Glomerular visceral epithelial cell (primary cell): Measurements from ENCODE around the gene HDDC3.

Source experiments
- DNase-seq: peaks from one replicate; pipeline ENCODE4 v3.0.0-alpha.2; 2016; ENCODE audit errors: extremely low spot score

The HDDC3 gene

DNA sequence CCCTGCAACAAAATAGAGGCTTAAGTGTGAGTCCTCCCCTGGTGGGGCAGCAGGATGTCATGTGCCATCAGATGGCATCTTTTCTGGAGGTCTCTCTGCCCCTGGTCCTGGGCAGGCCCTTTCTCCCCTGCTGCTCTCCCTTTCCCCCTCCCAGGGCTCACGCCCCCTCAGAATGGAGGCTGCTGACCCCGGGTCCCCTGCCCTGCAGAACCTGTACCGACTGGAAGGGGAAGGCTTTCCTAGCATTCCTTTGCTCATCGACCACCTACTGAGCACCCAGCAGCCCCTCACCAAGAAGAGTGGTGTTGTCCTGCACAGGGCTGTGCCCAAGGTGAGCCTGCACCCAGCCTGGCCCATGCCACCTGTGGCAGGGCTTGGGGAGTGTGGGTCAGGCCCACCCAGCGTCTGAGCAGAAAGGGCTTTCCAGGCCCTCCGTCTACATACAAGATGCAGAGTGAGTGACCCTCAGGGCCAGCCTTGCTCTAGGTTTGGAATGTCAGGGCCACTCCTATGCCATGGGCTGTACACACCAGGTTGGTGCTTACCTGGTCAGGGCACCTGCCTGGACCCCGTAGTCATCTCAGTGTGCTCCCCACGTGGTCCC is 40.9 kb downstream of the HDDC3 start:
- no peak for DNase-seq

DNA sequence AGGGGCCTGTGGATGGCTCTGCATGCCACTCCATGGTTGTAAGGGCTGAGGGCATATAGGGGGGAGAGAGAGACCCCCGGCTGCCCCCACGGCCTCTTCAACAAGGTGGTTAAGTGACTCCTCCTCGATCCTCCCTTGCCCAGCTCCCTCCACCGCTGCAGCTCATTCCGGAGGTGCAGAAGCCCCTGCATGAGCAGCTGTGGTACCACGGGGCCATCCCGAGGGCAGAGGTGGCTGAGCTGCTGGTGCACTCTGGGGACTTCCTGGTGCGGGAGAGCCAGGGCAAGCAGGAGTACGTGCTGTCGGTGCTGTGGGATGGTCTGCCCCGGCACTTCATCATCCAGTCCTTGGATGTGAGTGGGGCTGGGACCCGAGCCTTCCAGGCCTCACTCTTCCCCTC is 41.5 kb downstream of the HDDC3 start:
- DNase-seq, result no peak

DNA sequence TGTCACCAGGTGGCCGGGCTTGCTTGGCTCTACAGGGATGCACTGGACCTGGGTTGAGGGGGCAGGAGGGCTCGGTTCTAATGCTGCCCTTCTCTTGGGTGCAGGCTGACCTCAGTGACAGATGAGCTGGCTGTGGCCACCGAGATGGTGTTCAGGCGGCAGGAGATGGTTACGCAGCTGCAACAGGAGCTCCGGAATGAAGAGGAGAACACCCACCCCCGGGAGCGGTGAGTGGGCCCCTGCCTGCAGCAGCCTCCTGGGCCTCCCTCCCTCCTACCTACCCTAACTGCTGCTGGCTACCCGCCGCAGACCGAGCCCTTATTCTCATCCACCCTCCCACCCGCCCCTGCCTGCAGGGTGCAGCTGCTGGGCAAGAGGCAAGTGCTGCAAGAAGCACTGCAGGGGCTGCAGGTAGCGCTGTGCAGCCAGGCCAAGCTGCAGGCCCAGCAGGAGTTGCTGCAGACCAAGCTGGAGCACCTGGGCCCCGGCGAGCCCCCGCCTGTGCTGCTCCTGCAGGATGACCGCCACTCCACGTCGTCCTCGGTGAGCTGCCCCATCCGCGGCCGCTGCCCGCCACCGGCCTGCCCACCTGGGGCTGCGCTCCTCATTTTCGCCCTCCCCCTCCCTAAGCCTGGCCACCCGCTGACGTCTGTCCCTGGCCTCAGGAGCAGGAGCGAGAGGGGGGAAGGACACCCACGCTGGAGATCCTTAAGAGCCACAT is 42.5 kb downstream of the HDDC3 start:
- DNase-seq, result no peak

DNA sequence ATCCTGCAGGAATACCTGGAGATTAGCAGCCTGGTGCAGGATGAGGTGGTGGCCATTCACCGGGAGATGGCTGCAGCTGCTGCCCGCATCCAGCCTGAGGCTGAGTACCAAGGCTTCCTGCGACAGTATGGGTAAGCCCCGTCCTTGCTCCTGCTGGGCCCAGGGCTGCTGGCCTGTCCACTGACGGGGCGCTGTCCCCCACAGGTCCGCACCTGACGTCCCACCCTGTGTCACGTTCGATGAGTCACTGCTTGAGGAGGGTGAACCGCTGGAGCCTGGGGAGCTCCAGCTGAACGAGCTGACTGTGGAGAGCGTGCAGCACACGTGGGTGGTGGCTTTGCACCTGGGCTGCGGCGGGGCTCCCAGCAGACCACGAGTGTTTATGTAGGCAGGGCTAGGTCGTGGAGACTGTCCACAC is 43.0 kb downstream of the HDDC3 start:
- no peak for DNase-seq

DNA sequence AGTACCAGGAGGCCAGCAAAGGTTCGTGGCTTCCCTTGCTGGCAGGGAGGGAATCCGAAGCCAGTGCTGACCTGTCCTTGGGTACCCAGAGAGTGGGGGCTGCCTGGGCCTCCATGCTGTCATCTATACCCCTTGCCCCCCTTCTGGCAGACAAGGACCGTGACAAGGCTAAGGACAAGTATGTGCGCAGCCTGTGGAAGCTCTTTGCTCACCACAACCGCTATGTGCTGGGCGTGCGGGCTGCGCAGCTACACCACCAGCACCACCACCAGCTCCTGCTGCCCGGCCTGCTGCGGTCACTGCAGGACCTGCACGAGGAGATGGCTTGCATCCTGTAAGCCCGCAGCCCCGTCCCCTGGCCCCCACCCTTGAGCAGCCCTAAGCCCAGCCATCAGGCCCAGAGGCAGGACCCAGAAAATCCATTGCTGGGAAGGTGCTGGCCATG is 45.3 kb downstream of the HDDC3 start:
- DNase-seq, result no peak

DNA sequence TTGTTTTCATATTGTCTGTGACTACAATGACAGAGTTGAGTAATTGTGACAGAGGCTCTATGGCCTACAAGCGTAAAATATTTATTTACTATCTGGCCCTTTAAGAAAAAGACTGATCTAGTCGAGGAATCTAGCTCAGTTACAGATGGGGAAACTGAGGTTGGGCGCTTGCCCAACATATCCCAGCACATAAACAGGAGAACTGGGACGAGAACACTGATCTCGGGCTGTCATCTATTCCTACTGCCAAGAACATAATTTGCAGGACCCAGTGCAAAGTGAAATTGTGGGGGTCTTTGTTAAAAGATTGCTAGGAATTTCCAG is 46.1 kb downstream of the HDDC3 start:
- DNase-seq, result no peak

DNA sequence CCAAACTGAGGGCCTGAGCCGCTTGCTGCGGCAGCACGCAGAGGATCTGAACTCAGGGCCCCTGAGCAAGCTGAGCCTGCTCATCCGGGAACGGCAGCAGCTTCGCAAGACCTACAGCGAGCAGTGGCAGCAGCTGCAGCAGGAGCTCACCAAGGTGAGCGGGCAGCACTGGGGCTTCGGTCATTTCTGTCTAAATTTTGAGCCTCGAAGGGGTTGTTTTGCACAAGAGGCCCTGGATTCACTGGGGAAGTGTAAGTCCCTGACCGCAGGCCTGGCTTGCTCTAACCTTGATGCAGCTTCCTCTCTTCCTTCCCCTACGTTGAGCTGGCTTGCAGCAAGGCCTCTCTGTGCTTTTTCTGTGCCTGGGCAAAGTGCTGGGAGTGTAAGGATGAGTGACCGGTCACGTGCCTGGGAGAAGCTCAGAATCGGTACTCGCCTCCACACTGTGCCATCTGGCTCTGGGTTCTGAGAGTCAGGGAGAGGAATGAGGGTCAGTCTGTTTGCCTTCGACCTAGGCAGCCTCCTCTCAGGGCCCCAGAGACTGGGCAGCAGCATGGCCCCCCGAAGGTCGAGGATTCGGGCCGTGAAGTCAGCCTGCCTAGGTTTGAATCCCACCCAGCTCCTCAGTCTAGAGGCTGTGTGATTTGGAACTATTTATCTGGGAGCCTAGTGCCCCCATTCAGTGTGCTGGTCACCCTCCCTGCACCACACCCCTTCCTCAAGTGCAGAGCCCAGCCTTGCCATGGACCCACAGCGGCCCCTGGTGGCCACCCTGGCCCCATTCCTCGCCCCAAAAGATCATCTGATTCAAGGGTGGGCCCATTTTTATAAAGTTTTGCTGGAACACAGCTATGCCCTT is 46.7 kb downstream of the HDDC3 start:
- DNase-seq, result peak; percentile 66

DNA sequence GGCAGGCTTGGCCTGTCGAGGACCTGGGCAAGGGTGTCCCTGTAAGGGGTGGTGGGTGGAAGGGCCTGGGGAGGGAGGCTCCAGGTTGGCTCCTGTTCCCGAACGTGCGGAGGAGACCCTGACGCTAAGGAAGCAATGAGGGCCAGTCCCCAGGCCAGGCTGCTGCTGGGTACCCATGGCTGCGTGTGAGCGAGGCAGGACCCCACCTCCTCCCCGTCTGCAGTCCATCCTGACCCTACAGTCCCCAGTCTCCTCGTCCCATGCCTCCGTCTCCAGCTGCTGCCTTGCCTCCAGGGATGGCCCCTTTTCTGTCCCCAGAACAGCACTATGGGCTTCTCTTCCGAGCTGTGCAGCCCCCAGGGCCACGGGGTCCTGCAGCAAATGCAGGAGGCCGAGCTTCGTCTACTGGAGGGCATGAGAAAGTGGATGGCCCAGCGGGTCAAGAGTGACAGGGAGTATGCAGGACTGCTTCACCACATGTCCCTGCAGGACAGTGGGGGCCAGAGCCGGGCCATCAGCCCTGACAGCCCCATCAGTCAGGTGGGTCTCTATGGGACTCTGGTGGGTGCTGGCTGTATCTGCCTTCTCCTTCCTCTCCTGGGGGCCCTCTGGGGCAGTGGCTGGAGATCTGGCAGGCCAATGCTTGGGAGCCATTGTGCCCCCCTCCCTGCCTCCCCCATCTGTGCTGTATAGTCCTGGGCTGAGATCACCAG is 47.5 kb downstream of the HDDC3 start:
- no peak for DNase-seq

DNA sequence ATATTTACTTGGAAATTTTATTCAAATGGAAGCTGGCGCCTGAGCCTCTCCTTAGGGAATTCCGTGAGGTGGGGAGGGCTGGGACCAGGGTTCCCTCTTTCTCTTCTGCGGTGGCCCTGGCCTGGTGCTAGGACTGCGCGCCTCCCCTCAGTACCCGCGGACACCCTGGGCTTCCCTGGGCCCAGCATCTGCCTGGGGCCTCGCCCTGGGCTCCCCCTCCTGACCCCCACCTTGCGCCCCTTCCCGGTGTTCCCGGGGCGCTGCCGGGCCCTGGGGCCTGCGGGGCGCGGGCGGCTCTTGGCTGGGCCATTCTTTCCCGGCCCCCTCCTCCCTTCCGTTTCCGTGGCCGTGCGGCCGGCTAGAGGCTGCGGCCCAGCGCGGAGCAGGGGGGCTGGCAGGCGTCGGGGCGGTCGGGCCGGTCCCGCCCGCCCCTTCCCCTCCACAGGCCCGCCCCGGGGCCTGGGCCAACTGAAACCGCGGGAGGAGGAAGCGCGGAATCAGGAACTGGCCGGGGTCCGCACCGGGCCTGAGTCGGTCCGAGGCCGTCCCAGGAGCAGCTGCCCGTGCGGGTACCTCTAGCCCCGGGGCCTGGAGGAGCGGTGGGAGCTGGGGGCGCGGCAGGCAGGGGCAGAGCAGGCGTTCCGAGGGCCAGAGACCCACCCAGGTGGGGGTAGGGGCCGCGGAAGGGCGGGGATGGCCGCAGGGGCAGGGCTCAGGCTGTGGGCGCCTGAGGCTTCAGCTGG is 48.2 kb downstream of the HDDC3 start, which contains the start of gene FES:
Gene FES (plus strand): TSS at position 529 of the 743 bp plus-strand sequence. CDS start 542 bp downstream, outside the sequence.
- DNase-seq, result peak; percentile 46

DNA sequence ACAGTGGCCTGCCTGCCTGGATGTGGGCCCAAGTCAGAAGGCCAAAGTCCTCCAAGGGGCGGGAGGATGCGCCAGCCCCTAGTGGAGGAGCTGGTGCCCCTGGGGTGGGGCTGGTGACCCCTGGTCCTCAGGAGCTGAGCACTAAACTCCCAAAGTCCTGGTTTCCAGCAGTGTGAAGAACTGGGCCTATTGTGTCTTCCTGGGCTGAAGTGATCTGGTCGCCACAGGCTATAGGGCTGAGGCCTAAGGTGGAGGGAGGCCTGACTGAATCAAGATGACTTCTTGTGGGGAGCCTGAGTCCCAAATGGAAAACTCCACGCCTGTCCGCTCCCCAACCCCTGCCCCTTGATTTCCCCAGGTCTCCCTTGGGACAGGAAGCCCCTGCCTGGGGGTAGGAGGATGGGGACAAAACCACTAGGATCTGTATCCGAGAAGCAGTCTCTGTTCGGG is 48.8 kb downstream of the HDDC3 start:
- no peak for DNase-seq

DNA sequence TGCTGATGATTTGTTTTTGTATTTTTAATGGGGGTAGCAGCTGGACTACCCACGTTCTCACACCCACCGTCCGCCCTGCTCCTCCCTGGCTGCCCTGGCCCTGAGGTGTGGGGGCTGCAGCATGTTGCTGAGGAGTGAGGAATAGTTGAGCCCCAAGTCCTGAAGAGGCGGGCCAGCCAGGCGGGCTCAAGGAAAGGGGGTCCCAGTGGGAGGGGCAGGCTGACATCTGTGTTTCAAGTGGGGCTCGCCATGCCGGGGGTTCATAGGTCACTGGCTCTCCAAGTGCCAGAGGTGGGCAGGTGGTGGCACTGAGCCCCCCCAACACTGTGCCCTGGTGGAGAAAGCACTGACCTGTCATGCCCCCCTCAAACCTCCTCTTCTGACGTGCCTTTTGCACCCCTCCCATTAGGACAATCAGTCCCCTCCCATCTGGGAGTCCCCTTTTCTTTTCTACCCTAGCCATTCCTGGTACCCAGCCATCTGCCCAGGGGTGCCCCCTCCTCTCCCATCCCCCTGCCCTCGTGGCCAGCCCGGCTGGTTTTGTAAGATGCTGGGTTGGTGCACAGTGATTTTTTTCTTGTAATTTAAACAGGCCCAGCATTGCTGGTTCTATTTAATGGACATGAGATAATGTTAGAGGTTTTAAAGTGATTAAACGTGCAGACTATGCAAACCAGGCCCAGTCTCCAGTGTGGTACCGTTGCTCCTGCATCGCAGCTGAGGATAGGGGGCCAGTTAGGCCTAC is 49.4 kb downstream of the HDDC3 start:
- no peak for DNase-seq

DNA sequence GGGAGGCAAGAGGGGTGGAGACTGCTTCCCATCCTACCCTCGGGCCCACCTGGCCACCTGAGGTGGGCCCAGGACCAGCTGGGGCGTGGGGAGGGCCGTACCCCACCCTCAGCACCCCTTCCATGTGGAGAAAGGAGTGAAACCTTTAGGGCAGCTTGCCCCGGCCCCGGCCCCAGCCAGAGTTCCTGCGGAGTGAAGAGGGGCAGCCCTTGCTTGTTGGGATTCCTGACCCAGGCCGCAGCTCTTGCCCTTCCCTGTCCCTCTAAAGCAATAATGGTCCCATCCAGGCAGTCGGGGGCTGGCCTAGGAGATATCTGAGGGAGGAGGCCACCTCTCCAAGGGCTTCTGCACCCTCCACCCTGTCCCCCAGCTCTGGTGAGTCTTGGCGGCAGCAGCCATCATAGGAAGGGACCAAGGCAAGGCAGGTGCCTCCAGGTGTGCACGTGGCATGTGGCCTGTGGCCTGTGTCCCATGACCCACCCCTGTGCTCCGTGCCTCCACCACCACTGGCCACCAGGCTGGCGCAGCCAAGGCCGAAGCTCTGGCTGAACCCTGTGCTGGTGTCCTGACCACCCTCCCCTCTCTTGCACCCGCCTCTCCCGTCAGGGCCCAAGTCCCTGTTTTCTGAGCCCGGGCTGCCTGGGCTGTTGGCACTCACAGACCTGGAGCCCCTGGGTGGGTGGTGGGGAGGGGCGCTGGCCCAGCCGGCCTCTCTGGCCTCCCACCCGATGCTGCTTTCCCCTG is 50.2 kb downstream of the HDDC3 start:
- no peak for DNase-seq

DNA sequence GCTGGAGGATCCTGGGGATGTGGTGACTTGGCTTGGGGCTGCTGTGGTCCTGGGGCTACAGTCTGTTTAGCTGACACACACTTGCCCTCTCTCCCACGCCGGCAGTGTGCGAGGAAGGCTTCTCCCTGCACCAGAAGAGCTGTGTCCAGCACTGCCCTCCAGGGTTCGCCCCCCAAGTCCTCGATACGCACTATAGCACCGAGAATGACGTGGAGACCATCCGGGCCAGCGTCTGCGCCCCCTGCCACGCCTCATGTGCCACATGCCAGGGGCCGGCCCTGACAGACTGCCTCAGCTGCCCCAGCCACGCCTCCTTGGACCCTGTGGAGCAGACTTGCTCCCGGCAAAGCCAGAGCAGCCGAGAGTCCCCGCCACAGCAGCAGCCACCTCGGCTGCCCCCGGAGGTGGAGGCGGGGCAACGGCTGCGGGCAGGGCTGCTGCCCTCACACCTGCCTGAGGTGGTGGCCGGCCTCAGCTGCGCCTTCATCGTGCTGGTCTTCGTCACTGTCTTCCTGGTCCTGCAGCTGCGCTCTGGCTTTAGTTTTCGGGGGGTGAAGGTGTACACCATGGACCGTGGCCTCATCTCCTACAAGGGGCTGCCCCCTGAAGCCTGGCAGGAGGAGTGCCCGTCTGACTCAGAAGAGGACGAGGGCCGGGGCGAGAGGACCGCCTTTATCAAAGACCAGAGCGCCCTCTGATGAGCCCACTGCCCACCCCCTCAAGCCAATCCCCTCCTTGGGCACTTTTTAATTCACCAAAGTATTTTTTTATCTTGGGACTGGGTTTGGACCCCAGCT is 51.0 kb downstream of the HDDC3 start:
- no peak for DNase-seq

DNA sequence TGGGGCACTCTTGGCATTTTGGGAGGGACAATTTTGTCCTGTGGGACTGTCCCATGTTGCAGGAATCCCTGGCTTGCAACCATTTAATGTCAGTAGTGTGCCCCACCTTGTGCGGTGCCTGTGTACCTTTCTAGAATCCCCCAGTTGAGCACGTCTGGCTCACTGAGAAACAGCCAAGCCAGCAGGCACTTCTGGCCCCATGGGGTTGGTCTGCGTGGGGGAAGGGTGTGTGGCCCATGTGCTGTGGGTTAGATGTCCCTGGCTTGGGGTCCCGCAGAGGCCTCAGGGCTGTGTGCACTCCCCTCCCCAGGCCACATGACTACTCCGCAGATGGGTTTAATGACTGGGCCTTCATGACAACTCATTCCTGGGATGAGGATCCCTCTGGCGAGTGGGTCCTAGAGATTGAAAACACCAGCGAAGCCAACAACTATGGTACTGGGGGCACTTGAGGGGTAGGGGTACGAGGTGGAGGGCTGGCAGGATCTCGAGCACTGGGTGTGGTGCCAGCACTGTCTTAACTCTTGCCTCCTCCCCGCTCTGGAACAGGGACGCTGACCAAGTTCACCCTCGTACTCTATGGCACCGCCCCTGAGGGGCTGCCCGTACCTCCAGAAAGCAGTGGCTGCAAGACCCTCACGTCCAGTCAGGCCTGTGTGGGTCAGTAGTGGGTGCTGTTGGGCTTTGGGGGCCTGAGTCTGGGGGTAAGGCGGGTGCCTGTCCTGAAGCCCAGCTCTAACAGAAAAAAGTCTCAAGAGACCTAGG is 51.8 kb downstream of the HDDC3 start:
- DNase-seq, result no peak
